Measurements from ENCODE around the gene CCDC12. TPM values are rescaled to one million over a fixed set of nuclear protein-coding genes. Genes with fewer than 3 reads are reported as not detected.
A peak's percentile ranks its signal among the peaks of the same experiment; 100 is the strongest.

The CCDC12 gene
- total and polyA plus RNA-seq, 12 donors = 28.8 to 137 (median 34.2) TPM

DNA sequence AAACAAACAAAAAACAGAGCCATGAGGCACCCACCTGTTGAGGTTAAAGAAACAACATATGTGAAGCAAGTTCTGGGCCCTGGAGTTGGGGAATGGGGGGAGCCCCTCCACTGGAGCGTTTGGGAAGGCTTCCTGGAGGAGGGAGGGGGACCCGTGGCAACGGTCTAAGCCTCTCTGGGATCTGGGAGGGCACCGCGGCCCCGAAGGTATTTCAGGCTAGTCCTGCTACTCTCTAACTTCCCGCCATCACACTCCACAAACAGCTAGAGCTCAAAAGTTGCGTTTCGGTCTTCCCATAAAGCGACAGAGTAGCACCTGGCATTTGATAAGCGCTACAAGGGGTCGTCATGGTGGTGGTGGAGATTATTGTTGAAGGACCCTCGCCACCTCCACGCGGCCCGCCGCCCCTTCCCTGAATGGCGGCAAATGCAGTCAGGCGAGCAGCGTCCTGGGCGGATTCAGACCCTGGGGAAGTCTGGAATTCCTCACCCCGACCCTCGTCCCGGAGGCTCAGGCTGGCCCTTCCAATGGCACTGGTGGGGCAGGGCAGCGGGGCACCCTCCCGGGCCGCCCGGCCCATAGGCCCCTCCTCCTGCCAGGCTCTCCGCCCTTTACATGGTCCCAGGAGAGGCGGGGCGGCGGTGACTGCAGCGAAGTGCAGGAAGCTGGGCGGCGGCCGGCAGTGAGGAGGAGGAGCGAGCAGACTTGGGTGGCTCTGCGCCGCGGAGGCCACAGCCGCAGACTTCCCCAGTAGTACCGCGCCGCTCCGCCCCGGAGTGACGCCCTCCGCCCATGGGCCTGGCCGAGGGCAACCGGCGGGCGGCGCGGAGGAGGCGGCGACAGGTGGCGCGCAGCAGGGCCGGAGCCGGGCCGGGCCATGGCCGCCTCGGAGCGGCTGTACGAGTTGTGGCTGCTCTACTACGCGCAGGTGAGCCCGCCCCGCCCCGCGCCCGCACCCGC is 2.7 kb upstream of the CCDC12 start, which contains the start of gene NBEAL2:
Gene NBEAL2, plus strand, starts transcription at position 682 of the 960 bp plus-strand sequence. Its CDS starts 196 bp downstream, at position 878.
- Histone ChIP-seq H3K9me3 (no peaks in the 10 kb centered on the region), H3K27me3 (no peaks in the 10 kb centered on the region), H3K27ac (peak within 1 kb of the TSS; percentile 75 to 96 (median 92)), H3K4me3 (peak within 1 kb of the TSS; percentile 53 to 85 (median 73)), H3K36me3 (no peaks in the 10 kb centered on the region), H3K4me1 (peaks cover 3 to 73% (median 57%) of the 10 kb centered on the region in 9 donors)
- peak; percentile 82 to 91 (median 85) for ATAC-seq
- TF ChIP-seq CTCF (IDR thresholded peaks at IDR 0.05) = peak in 2 of 9 donors; percentile 20 to 22
- peak; percentile 96 to 98 for DNase-seq
- intact Hi-C loops (cut with DNase I) = loop anchor here in 5 of 10 donors (5.0 kb wide), 2 partner anchors 47 to 52 kb away; no protein-coding TSS in a partner anchor
- 1% methylated on average over 65 to 73 of the region's 73 CpGs for WGBS, 2 donors

- H3K27ac ChIP-seq = peak overlapping the region in 8 of 10 donors; percentile 75 to 96 (median 92)
- ATAC-seq (no peak), DNase-seq (no peak)
- intact Hi-C loops (cut with DNase I) = loop anchor here in 5 of 10 donors (5.0 kb wide), 2 partner anchors 46 to 51 kb away; no protein-coding TSS in a partner anchor
- H3K9me3 ChIP-seq = no peaks in the 10 kb centered on the region
- TF ChIP-seq CTCF (IDR thresholded peaks at IDR 0.05) = no peak
- H3K4me1 ChIP-seq = peaks cover 3 to 77% (median 62%) of the 10 kb centered on the region in 9 donors
- peak overlapping the region in 4 of 10 donors; percentile 72 to 85 (median 79) for H3K4me3 ChIP-seq
- no peaks in the 10 kb centered on the region for H3K27me3 ChIP-seq
- WGBS, 2 donors = 91 to 93% methylated on average over 9 of the region's 9 CpGs
- H3K36me3 ChIP-seq = no peaks in the 10 kb centered on the region
Measured at GRCh38 chr3:46978381-46978780, 1.8 kb upstream of the CCDC12 start.

GRCh38 chr3:46977811-46978195 is 1.3 kb upstream of the CCDC12 start:
- intact Hi-C loops (cut with DNase I) = loop anchor here in 5 of 10 donors (5.0 kb wide), 2 partner anchors 46 to 51 kb away; no protein-coding TSS in a partner anchor
- Histone ChIP-seq H3K9me3 (no peaks in the 10 kb centered on the region), H3K27me3 (no peaks in the 10 kb centered on the region), H3K4me1 (peaks cover 3 to 78% (median 62%) of the 10 kb centered on the region in 9 donors), H3K27ac (peak overlapping the region in 6 of 10 donors; percentile 60 to 96 (median 93)), H3K4me3 (no peak overlapping the region), H3K36me3 (no peaks in the 10 kb centered on the region)
- no peak for ATAC-seq
- DNase-seq = no peak
- TF ChIP-seq CTCF (IDR thresholded peaks at IDR 0.05) = no peak
- 93 to 97% methylated on average over 5 of the region's 5 CpGs for WGBS, 2 donors

DNA sequence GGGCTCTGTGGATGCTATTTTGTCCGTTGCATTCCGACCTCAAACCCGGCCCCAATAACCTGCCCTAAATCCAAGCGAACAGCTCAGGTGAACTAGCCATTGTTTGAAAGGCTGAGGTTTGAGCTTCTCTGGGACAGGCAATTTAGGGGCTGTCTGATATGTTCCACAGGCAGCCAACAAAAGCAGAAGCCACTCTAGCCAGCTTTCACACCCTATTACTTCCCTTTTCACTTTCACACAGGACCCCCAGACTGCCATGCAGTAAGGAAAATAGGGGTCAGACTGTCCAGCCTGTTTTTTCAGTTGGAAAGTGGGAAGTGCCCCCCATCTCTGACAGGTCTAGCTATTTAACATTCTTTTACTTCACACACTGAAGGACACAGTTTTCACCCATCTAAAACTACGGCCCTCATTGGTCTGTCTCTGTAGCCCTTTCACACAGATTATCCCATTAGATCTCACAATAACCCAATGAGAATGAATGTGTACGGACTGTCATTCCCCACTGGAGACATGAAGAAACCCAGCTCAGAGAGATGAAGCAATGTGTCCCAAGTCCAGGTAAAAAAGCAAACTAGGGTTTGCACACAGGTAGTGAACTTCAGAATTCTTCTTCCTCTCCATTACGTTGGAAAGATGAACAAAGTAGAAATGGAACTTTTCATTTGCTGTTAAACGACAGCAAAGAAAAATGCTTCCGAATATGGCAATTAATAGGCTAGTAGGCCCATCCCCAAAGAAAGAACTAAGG is 1.9 kb downstream of the CCDC12 start:
- H3K27ac ChIP-seq = peak overlapping the region in 1 of 10 donors; percentile 56
- peaks cover 3 to 84% (median 72%) of the 10 kb centered on the region in 9 donors for H3K4me1 ChIP-seq
- peak overlapping the region in 3 of 10 donors; percentile 1 to 86 (median 80) for H3K4me3 ChIP-seq
- intact Hi-C loops (cut with DNase I) = loop anchor here in 5 of 10 donors (5.0 kb wide), 2 partner anchors 42 to 47 kb away; no protein-coding TSS in a partner anchor
- TF ChIP-seq CTCF (IDR thresholded peaks at IDR 0.05) = no peak
- peaks cover 0 to 5% (median 0%) of the 10 kb centered on the region in 9 donors for H3K36me3 ChIP-seq
- WGBS, 2 donors = 78 to 79% methylated on average over 9 of the region's 9 CpGs
- no peaks in the 10 kb centered on the region for H3K9me3 ChIP-seq
- no peak for DNase-seq
- no peaks in the 10 kb centered on the region for H3K27me3 ChIP-seq
- ATAC-seq = no peak
